Measurements from ENCODE around the gene ZNF184. TPM values are rescaled to one million over a fixed set of nuclear protein-coding genes. Genes with fewer than 3 reads are reported as not detected.

Gene ZNF184
- total and polyA plus RNA-seq, 2 of the 4 experiments (the other 2 are of a cell fraction) = 2.8 to 8.1 TPM

GRCh38 chr6:27477318-27478013, 4.6 kb upstream of the ZNF184 start:
- peak overlapping the region; percentile 63 for H2BK5ac ChIP-seq (ENCODE audit: low read depth, low read length, poor library complexity, severe bottlenecking)
- H2AK9ac ChIP-seq (replicated peaks; ENCODE audit: low read depth, low read length, poor library complexity) = no peak overlapping the region
- in situ Hi-C loops (cut with MboI; ENCODE audit: low sequenced_read_pairs) (loop anchor here (10.0 to 25.0 kb wide), 3 partner anchors 313 to 1140 kb away; a partner anchor contains a TSS), dilution Hi-C loops (cut with HindIII; ENCODE audit: low sequenced_read_pairs, unreplicated experiment) (no loop called here), intact Hi-C loops (cut with micrococcal nuclease) (loop anchor here (2.0 to 10.0 kb wide), 9 partner anchors 25 to 1467 kb away; partner anchors contain the start of gene ZNF391)
- no peak overlapping the region for H3K27ac ChIP-seq (ENCODE audit: insufficient read depth, low read length)
- H3K27me3 ChIP-seq (ENCODE audit: control insufficient read depth, insufficient read depth, low read length) = no peaks in the 10 kb centered on the region
- H2BK20ac ChIP-seq (ENCODE audit: low read depth, low read length) = peak overlapping the region; percentile 32; the same call in 1 of the 2 replicates
- H3K4ac ChIP-seq (ENCODE audit: low read depth, low read length) = no peak overlapping the region
- ChIA-PET POLR2A (ENCODE audit: unreplicated experiment) (interaction anchor here (0.6 kb wide), 1 partner anchor 264 kb away, joined by 3 read pairs; no protein-coding TSS in a partner anchor), CTCF (interaction anchor here (0.5 to 0.6 kb wide), 2 partner anchors 14 to 1437 kb away, joined by 3 read pairs; no protein-coding TSS in a partner anchor)
- ATAC-seq (ENCODE audit: low read depth) (no peak), DNase-seq (no peak)
- no peaks in the 10 kb centered on the region for H4K20me1 ChIP-seq (ENCODE audit: insufficient read depth, low read length)
- H2AK5ac ChIP-seq (ENCODE audit: low read depth, low read length) = no peak overlapping the region
- no peaks in the 10 kb centered on the region for H3K9me1 ChIP-seq (ENCODE audit: insufficient read depth, low read length)
- H3K4me3 ChIP-seq (ENCODE audit: insufficient read depth, low read depth, low read length) = peak overlapping the region; percentile 54; the same call in 1 of the 2 replicates
- peaks cover 0 to 3% of the 10 kb centered on the region in 2 experiments; a peak in 2 of 4 replicates for H3K79me1 ChIP-seq (ENCODE audit: low read depth in 1 of 2, low read length in 2 of 2)
- no peaks in the 10 kb centered on the region for H3K36me3 ChIP-seq (ENCODE audit: control insufficient read depth, insufficient read depth, low read length)
- H3K9me3 ChIP-seq (ENCODE audit: control insufficient read depth, insufficient read depth, low read length) = no peaks in the 10 kb centered on the region
- peak overlapping the region; percentile 62; the same call in 1 of the 2 replicates for H3K23ac ChIP-seq (ENCODE audit: low read depth, low read length)
- H2BK15ac ChIP-seq (ENCODE audit: low read depth, low read length) = no peak overlapping the region
- no peak overlapping the region for H4K91ac ChIP-seq (ENCODE audit: insufficient read depth, low read depth, low read length)
- no peak overlapping the region for H2AFZ ChIP-seq (replicated peaks; ENCODE audit: low read length, poor library complexity)
- H2BK120ac ChIP-seq (ENCODE audit: low read depth, low read length) = no peak overlapping the region
- H3K56ac ChIP-seq (ENCODE audit: extremely low read depth, insufficient read depth, low read length) = 0 out of 2 replicates have a peak overlapping the region, but pooled peaks have one; percentile 42
- H3K14ac ChIP-seq (replicated peaks; ENCODE audit: low read depth, low read length) = peak overlapping the region; percentile 68; the same call in 1 of the 2 replicates
- H3K9ac ChIP-seq (ENCODE audit: low read depth, low read length) = peak overlapping the region; percentile 72; the same call in 1 of the 2 replicates
- H3K4me2 ChIP-seq (ENCODE audit: low read depth, low read length) = peak overlapping the region; percentile 91
- no peak overlapping the region for H4K5ac ChIP-seq (ENCODE audit: low read depth, low read length)
- H4K8ac ChIP-seq (ENCODE audit: low read depth in 2 of 2, low read length in 2 of 2) = peak overlapping the region; percentile 41 to 68; a peak in 3 of 4 replicates
- 60% methylated on average over 2 of the region's 8 CpGs; no CpG with 5 or more reads in 1 of the 2 experiments for WGBS, 2 experiments (ENCODE audit: extremely low coverage in 2 of 2, insufficient read length in 1 of 2)
- no peak overlapping the region for H3K18ac ChIP-seq (ENCODE audit: low read depth, low read length)
- TF ChIP-seq CTCF (conservative IDR thresholded peaks at IDR 0.05; ENCODE audit: low read depth, low read length) = no peak
- TF ChIP-seq MAZ (IDR thresholded peaks at IDR 0.05; ENCODE audit: borderline replicate concordance, low read depth, low read length) = no peak
- no peak for TF ChIP-seq CHD1 (IDR thresholded peaks at IDR 0.05; ENCODE audit: low read depth, low read length)
- no peak for TF ChIP-seq RAD21 (IDR thresholded peaks at IDR 0.05; ENCODE audit: low read length)
- no peak for TF ChIP-seq USF2 (IDR thresholded peaks at IDR 0.05; ENCODE audit: low read depth, low read length)
- no peak for TF ChIP-seq CEBPB (IDR thresholded peaks at IDR 0.05; ENCODE audit: low read depth, low read length)
- H3K4me1 ChIP-seq (ENCODE audit: control insufficient read depth, insufficient read depth, low read length) = no peaks in the 10 kb centered on the region
- BruUV-seq (replicated peaks) = no TSS peak

Data from IMR-90 (cell line).